Measurements from ENCODE around the gene LSAMP. TPM values are rescaled to one million over a fixed set of nuclear protein-coding genes. Genes with fewer than 3 reads are reported as not detected.

LSAMP gene
- polyA plus RNA-seq, 2 of the 4 experiments (the other 2 are of a cell fraction), result 0.12 to 0.53 TPM

DNA sequence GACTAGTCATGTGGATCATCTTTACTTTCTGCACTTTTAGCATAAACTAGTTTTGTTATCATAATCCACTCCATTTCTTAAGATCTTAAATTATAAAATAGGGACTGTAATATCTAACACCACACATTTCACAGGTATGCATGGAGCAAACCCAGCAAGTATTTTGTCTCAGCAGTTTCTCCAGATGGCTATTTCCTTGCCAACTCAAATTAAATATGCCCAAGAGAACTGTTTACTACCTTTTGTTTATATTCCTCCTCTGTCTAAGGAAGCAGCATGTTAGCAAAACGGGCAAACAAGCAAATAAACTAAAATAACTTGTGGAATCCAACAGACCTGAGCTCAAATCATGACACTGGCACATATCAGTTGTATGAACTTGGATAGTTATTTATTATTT is 379.8 kb downstream of the LSAMP start:
- no peak overlapping the region for H3K4me2 ChIP-seq
- DNase-seq (ENCODE audit: low read depth in 1 of 2, low spot score in 1 of 2), result no peak
- H3K4me3 ChIP-seq, result no peak overlapping the region
- H3K4me1 ChIP-seq, result no peaks in the 10 kb centered on the region
- 6% methylated on average over 1 of the region's 1 CpG for WGBS (ENCODE audit: missing lambda C conversion rate)
- ATAC-seq, result no peak
- no peak for TF ChIP-seq USF2 (IDR thresholded peaks at IDR 0.05)
- TF ChIP-seq EHF (CRISPR knock-in tag; IDR thresholded peaks at IDR 0.05), result no peak
- ChIA-PET POLR2A (no interaction called here), CTCF (interaction anchor here (1.5 kb wide), 1 partner anchor 31 kb away, joined by 3 read pairs; no protein-coding TSS in a partner anchor)
- H3K27ac ChIP-seq, result no peak overlapping the region
- no peak for FAIRE-seq
- no peaks in the 10 kb centered on the region for H3K9me3 ChIP-seq

- DNase-seq (ENCODE audit: low read depth in 1 of 2, low spot score in 1 of 2) (no peak), ATAC-seq (no peak), FAIRE-seq (no peak)
- H3K9me3 ChIP-seq, result no peaks in the 10 kb centered on the region
- no peak overlapping the region for H3K27ac ChIP-seq
- no peak overlapping the region for H3K4me3 ChIP-seq
- ChIA-PET CTCF (interaction anchor here (1.5 kb wide), 1 partner anchor 30 kb away, joined by 3 read pairs; no protein-coding TSS in a partner anchor), POLR2A (no interaction called here)
- TF ChIP-seq REST (IDR thresholded peaks at IDR 0.05) (no peak), MYC (IDR thresholded peaks at IDR 0.05; ENCODE audit: borderline replicate concordance, low read length) (no peak), CBX8 (IDR thresholded peaks at IDR 0.05) (no peak), ZSCAN20 (CRISPR knock-in tag; IDR thresholded peaks at IDR 0.05) (no peak), BCL3 (IDR thresholded peaks at IDR 0.05) (no peak), RAD21 (conservative IDR thresholded peaks at IDR 0.05 in 1 of 2, IDR thresholded peaks at IDR 0.05 in 1 of 2) (no peak), EHMT2 (IDR thresholded peaks at IDR 0.05; ENCODE audit: low read depth) (no peak), NFE2L2 (conservative IDR thresholded peaks at IDR 0.05; ENCODE audit: low read length) (no peak), MAZ (IDR thresholded peaks at IDR 0.05; ENCODE audit: borderline replicate concordance, low read depth, low read length) (no peak), KDM1A (IDR thresholded peaks at IDR 0.05; ENCODE audit: low read depth) (no peak), ZFP36 (IDR thresholded peaks at IDR 0.05; ENCODE audit: borderline replicate concordance, partially characterized antibody) (no peak), CBX2 (IDR thresholded peaks at IDR 0.05; ENCODE audit: borderline replicate concordance, low read depth) (no peak), NR3C1 (IDR thresholded peaks at IDR 0.05) (no peak), POLR2A (IDR thresholded peaks at IDR 0.05; ENCODE audit: low read length) (no peak)
- TF ChIP-seq, protein P1, sequence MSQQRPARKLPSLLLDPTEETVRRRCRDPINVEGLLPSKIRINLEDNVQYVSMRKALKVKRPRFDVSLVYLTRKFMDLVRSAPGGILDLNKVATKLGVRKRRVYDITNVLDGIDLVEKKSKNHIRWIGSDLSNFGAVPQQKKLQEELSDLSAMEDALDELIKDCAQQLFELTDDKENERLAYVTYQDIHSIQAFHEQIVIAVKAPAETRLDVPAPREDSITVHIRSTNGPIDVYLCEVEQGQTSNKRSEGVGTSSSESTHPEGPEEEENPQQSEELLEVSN (IDR thresholded peaks at IDR 0.05; ENCODE audit: borderline replicate concordance, low read depth), result no peak
- TF ChIP-seq, protein P2, sequence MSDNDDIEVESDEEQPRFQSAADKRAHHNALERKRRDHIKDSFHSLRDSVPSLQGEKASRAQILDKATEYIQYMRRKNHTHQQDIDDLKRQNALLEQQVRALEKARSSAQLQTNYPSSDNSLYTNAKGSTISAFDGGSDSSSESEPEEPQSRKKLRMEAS (IDR thresholded peaks at IDR 0.05), result no peak
- H3K4me2 ChIP-seq, result no peak overlapping the region
- 33% methylated on average over 1 of the region's 1 CpG for WGBS (ENCODE audit: missing lambda C conversion rate)
- H3K4me1 ChIP-seq, result 0 out of 3 replicates have a peak, but pooled peaks cover 6% of the 10 kb centered on the region
Observed at GRCh38 chr3:116064646-116065045, 380.6 kb downstream of the LSAMP start.
